K562 (cell line): ENCODE results near the gene C1orf116. TPM values are rescaled to one million over a fixed set of nuclear protein-coding genes. Genes with fewer than 3 reads are reported as not detected.

ENCODE experiments used
- ATAC-seq: fragments of 200-7000 bp; cut with Tn5 transposase; 3 replicates; pipeline ENCODE4 v1.9.1; 2020; ENCODE audit warnings: moderate library complexity
- BruUV-seq: library from RNA; stranded (reverse); fragments of 400-500 nt; replicated peaks from 2 replicates; lab custom pipeline; 2021; lab: Mats Ljungman, UMichigan
- CTCF ChIA-PET: fragments of 300-600 bp; formaldehyde crosslinking; extraction: SDS; loops from one replicate; lab custom pipeline; 2021; ENCODE audit warnings: low intra/inter-chr PET ratio; lab: Yijun Ruan, JAX
- POLR2A ChIA-PET: fragments of 300-600, 350-650 bp; sonication (Branson Sonifier 250); formaldehyde crosslinking; extraction: SDS; loops from one replicate; lab custom pipeline; 2021; ENCODE audit warnings: antibody characterized with exemption, inconsistent platforms; lab: Yijun Ruan, JAX
- DNase-seq, 4 experiments: peaks; one replicate each; pipeline versions ENCODE4 v3.0.0 to v3.0.0-alpha.2; 2011 to 2018; ENCODE audit warnings: low spot score in 3 of 4, mixed read lengths in 3 of 4; ENCODE audit errors: extremely low read depth in 1 of 4
- FAIRE-seq: peaks from 2 replicates; lab custom pipeline; 2011; peaks lifted over from hg19 to GRCh38; lab: Jason Lieb, UNC
- H2AFZ ChIP-seq: 2 replicates; pipeline ENCODE4 v1.6.0; 2011; ENCODE audit warnings: low read depth, low read length, control low read depth, inconsistent platforms
- H3K27ac ChIP-seq: fragments of 200-600 bp; 3 replicates; pipeline ENCODE4 v1.8.0; 2011; ENCODE audit warnings: low read depth, mild to moderate bottlenecking, control low read depth, inconsistent platforms, low read length, moderate library complexity, mixed read lengths; ENCODE audit errors: extremely low read depth
- H3K27me3 ChIP-seq, 2 experiments: fragments of 300-600 bp in 1 of 2; 2 replicates in 1 of 2; 3 replicates in 1 of 2; pipeline versions ENCODE4 v1.6.0 to v1.8.0; 2011; ENCODE audit warnings: inconsistent platforms in 2 of 2, low read length in 2 of 2, mild to moderate bottlenecking in 1 of 2, mixed read lengths in 1 of 2, moderate library complexity in 1 of 2; ENCODE audit not compliant: control insufficient read depth in 2 of 2, insufficient read depth in 2 of 2
- H3K36me3 ChIP-seq: fragments of 300-600 bp; 3 replicates; pipeline ENCODE4 v1.8.0; 2011; ENCODE audit warnings: mild to moderate bottlenecking, low read length, inconsistent platforms; ENCODE audit not compliant: control insufficient read depth, insufficient read depth
- H3K4me1 ChIP-seq, 2 experiments: fragments of 200-600 bp in 1 of 2; replicated peaks in 1 of 2; 2 replicates in 1 of 2; 3 replicates in 1 of 2; pipeline versions ENCODE4 v1.5.1 to v1.8.0; 2011; ENCODE audit warnings: inconsistent platforms in 2 of 2, low read length in 2 of 2, mild to moderate bottlenecking in 1 of 2, mixed read lengths in 1 of 2, moderate library complexity in 1 of 2; ENCODE audit not compliant: control insufficient read depth in 2 of 2, insufficient read depth in 2 of 2
- H3K4me2 ChIP-seq: 2 replicates; pipeline ENCODE4 v1.6.1; 2011; ENCODE audit warnings: low read length, control low read depth, inconsistent platforms, mixed read lengths; ENCODE audit not compliant: insufficient read depth
- H3K4me3 ChIP-seq: fragments of 200-600 bp; sonication (generic), shearing (Covaris generic); 2 replicates; pipeline ENCODE4 v1.5.1; 2016; ENCODE audit warnings: control low read depth, inconsistent platforms
- H3K79me2 ChIP-seq: fragments of 200-600 bp; 3 replicates; pipeline ENCODE4 v1.8.0; 2011; ENCODE audit warnings: low read length, inconsistent platforms; ENCODE audit not compliant: control insufficient read depth, insufficient read depth
- H3K9ac ChIP-seq, 2 experiments: 2 replicates each; pipeline versions ENCODE4 v1.6.0 to v1.6.1; 2011; ENCODE audit warnings: low read depth in 2 of 2, low read length in 2 of 2, control low read depth in 1 of 2, inconsistent platforms in 1 of 2, mild to moderate bottlenecking in 1 of 2, mixed read lengths in 1 of 2; ENCODE audit not compliant: insufficient read depth in 1 of 2
- H3K9me1 ChIP-seq: one replicate; pipeline ENCODE4 v1.6.0; 2011; ENCODE audit warnings: inconsistent platforms, mild to moderate bottlenecking, low read length, moderate library complexity; ENCODE audit not compliant: control insufficient read depth, insufficient read depth
- H3K9me3 ChIP-seq: replicated peaks from 2 replicates; pipeline ENCODE4 v1.5.1; 2011; ENCODE audit warnings: low read depth, low read length, inconsistent platforms; ENCODE audit not compliant: control insufficient read depth, insufficient read depth
- H4K20me1 ChIP-seq: replicated peaks from 2 replicates; pipeline ENCODE4 v1.6.1; 2011; ENCODE audit warnings: low read length, inconsistent platforms, mixed read lengths; ENCODE audit not compliant: control insufficient read depth, insufficient read depth
- ARNT ChIP-seq, 2 experiments: fragments of 450-650 bp; IDR thresholded peaks; 2 replicates each; pipeline ENCODE4 v1.6.1; 2016; ENCODE audit warnings: mild to moderate bottlenecking in 1 of 2
- CEBPG ChIP-seq, 3 experiments: fragments of 200-800 bp in 1 of 3; sonication (Bioruptor generic) in 1 of 3; sonication (generic) in 1 of 3; formaldehyde crosslinking in 1 of 3; IDR thresholded peaks in 2 of 3; conservative IDR thresholded peaks in 1 of 3; 2 replicates each; pipeline versions ENCODE4 v1.6.1 to v1.8.0; 2016 to 2022; ENCODE audit warnings: missing compliant biosample characterization in 2 of 3, missing genetic modification characterization in 2 of 3, mild to moderate bottlenecking in 1 of 3, missing genetic modification reagents in 1 of 3
- GATAD2A ChIP-seq: fragments of 450-650 bp; IDR thresholded peaks from 2 replicates; pipeline ENCODE4 v1.6.1; 2017
- HLTF ChIP-seq: fragments of 450-650 bp; IDR thresholded peaks from 2 replicates; pipeline ENCODE4 v1.6.1; 2016
- NR2C2 ChIP-seq, 2 experiments: fragments of 200-800 bp in 1 of 2; sonication (Bioruptor generic) in 1 of 2; sonication (generic) in 1 of 2; formaldehyde crosslinking in 1 of 2; IDR thresholded peaks; 2 replicates each; pipeline versions ENCODE4 v1.6.1 to v1.8.0; 2016 to 2022; ENCODE audit warnings: mild to moderate bottlenecking in 1 of 2, missing compliant biosample characterization in 1 of 2, missing genetic modification characterization in 1 of 2, missing genetic modification reagents in 1 of 2
- POLR2B ChIP-seq: fragments of 450-650 bp; IDR thresholded peaks from 2 replicates; pipeline ENCODE4 v1.6.1; 2018; ENCODE audit warnings: low read depth; ENCODE audit not compliant: partially characterized antibody
- PRMT5 ChIP-seq: sonication (generic); formaldehyde crosslinking; IDR thresholded peaks from 2 replicates; pipeline ENCODE4 v1.5.0; 2020; ENCODE audit warnings: missing genetic modification reagents
- SMAD1 ChIP-seq: fragments of 150-350 bp; IDR thresholded peaks from 2 replicates; pipeline ENCODE4 v1.6.1; 2014; ENCODE audit warnings: low read length, low read depth; ENCODE audit not compliant: partially characterized antibody
- TOE1 ChIP-seq, 2 experiments: fragments of 450-650 bp in 1 of 2; sonication (generic) in 1 of 2; formaldehyde crosslinking in 1 of 2; IDR thresholded peaks; 2 replicates each; pipeline versions ENCODE4 v1.7.1 to v1.8.0; 2016 to 2022; ENCODE audit warnings: borderline replicate concordance in 2 of 2, mild to moderate bottlenecking in 2 of 2, antibody characterized with exemption in 1 of 2, inconsistent platforms in 1 of 2, low read depth in 1 of 2, missing genetic modification reagents in 1 of 2, moderate library complexity in 1 of 2
- YBX1 ChIP-seq: fragments of 450-650 bp; IDR thresholded peaks from 2 replicates; pipeline ENCODE4 v1.7.1; 2016; ENCODE audit warnings: mild to moderate bottlenecking
- ZNF12 ChIP-seq: sonication (generic); formaldehyde crosslinking; IDR thresholded peaks from 2 replicates; pipeline ENCODE4 v1.4.0; 2020; ENCODE audit warnings: mild to moderate bottlenecking, missing genetic modification reagents
- ZNF3 ChIP-seq: fragments of 250-450 bp; sonication (Bioruptor Pico); IDR thresholded peaks from 2 replicates; pipeline ENCODE4 v1.5.0; 2021; ENCODE audit warnings: mild to moderate bottlenecking, moderate library complexity
- WGBS: fragments of 100-300 bp; shearing (Covaris generic); methylation state at CpG from one replicate; pipeline ENCODE4 v1.1.6; 2016; ENCODE audit warnings: low coverage, mixed read lengths; ENCODE audit not compliant: insufficient coverage; ENCODE audit errors: missing lambda C conversion rate; 5-methylcytosine and 5-hydroxymethylcytosine counted together
- in situ Hi-C: fragments of 300-500 bp; cut with MboI; formaldehyde crosslinking; loops from 4 replicates; pipeline ENCODE4 v1.15.0; 2018; ENCODE audit warnings: inconsistent platforms, mixed read lengths
- intact Hi-C: fragments of 100-400 bp; cut with micrococcal nuclease; formaldehyde crosslinking; loops from 2 replicates; pipeline ENCODE4 v1.14.2; 2022
- polyA plus RNA-seq, 8 experiments: library from polyadenylated mRNA; depleted of rRNA in 4 of 8; stranded (reverse) in 5 of 8; unstranded in 3 of 8; fragments of >200 nt; fragmentation: Nextera tagmentation in 2 of 8; fragmentation: Illumina TruSeq in 1 of 8; extraction: Ambion mirVana in 2 of 8; extraction: Trizol in 1 of 8; gene quantifications; 2 replicates each; pipeline versions ENCODE4 v1.2.1 to v1.2.3, GENCODE V29; 2011 to 2014; ENCODE audit warnings: inconsistent platforms in 1 of 8, missing spikeins in 1 of 8
- total RNA-seq, 7 experiments: library from RNA; depleted of rRNA in 6 of 7; stranded (reverse); fragments of >200 nt in 6 of 7; fragmentation: Illumina TruSeq in 2 of 7; extraction: Trizol in 2 of 7; gene quantifications; 2 replicates each; pipeline versions ENCODE4 v1.2.1 to v1.2.3, GENCODE V29; 2011 to 2021; ENCODE audit warnings: low replicate concordance in 1 of 7
- TF ChIP-seq, protein P1 (sequence below): IDR thresholded peaks from 2 replicates; pipeline ENCODE4 v1.6.1; 2016; ENCODE audit warnings: missing genetic modification characterization, missing compliant biosample characterization
- TF ChIP-seq, protein P2 (sequence below): fragments of 250-450 bp; sonication (Bioruptor Pico); IDR thresholded peaks from 2 replicates; pipeline ENCODE4 v1.5.0; 2021
- TF ChIP-seq, protein P3 (sequence below): fragments of 250-450 bp; sonication (Bioruptor Pico); IDR thresholded peaks from 2 replicates; pipeline ENCODE4 v1.5.0; 2021; ENCODE audit warnings: mild to moderate bottlenecking, borderline replicate concordance

Gene C1orf116
- total and polyA plus RNA-seq, 9 of the 15 experiments (the other 6 are each of a cell fraction or from before 2014, with no cell fraction given), result 0.62 to 3.0 (median 0.95) TPM

DNA sequence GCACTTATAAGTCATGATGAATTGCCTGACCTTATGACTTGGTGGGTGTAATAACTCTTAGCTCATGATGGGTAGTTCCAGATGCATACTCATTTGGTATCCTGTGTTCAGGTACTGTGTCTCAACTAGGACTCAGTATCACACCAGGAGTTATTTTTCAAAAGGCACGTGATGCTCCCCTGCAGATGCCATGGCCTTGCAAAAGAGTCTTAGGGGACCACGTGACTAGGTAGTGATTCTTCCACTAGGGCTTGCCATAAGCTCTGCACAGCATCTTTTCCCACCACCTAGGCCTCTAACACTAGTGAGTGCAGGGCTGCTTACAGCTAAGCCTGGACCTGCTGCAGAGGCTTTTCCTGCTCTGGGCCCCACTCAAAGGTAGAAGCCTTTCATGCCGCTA is 58.4 kb downstream of the C1orf116 start:
- FAIRE-seq (no peak), DNase-seq (no peak), ATAC-seq (no peak)
- H4K20me1 ChIP-seq, result no peaks in the 10 kb centered on the region
- H3K4me2 ChIP-seq, result no peak overlapping the region
- intact Hi-C loops (loop anchor here (10.0 kb wide), 1 partner anchor 479 kb away; no protein-coding TSS in a partner anchor), in situ Hi-C loops (no loop called here)
- H3K9ac ChIP-seq, result no peak overlapping the region
- no peak overlapping the region for H2AFZ ChIP-seq
- H3K4me3 ChIP-seq, result no peak overlapping the region
- no peak overlapping the region for H3K27ac ChIP-seq
- H3K27me3 ChIP-seq, result peaks cover 5 to 16% of the 10 kb centered on the region in 2 experiments; a peak in 4 of 5 replicates
- H3K9me3 ChIP-seq, result no peaks in the 10 kb centered on the region
- H3K4me1 ChIP-seq, result no peaks in the 10 kb centered on the region; a peak in 1 of 5 replicates
- ChIA-PET CTCF (interaction anchor here (0.9 kb wide), 1 partner anchor 39 kb away, joined by 3 read pairs; no protein-coding TSS in a partner anchor), POLR2A (interaction anchor here (0.5 to 2.1 kb wide), 4 partner anchors 9 to 496 kb away, joined by 3 to 6 read pairs (median 4); no protein-coding TSS in a partner anchor)
- H3K36me3 ChIP-seq, result no peaks in the 10 kb centered on the region
- WGBS, result 14% methylated on average over 3 of the region's 3 CpGs
- no peaks in the 10 kb centered on the region for H3K79me2 ChIP-seq
- BruUV-seq, result no TSS peak
- H3K9me1 ChIP-seq, result no peaks in the 10 kb centered on the region
- no peak for TF ChIP-seq NR2C2 (CRISPR knock-in tag; IDR thresholded peaks at IDR 0.05)
- no peak for TF ChIP-seq NR2C2 (tag; IDR thresholded peaks at IDR 0.05)
- TF ChIP-seq TOE1 (IDR thresholded peaks at IDR 0.05; ENCODE audit: borderline replicate concordance), result peak; percentile 39; the same call in 1 of the 2 replicates
- no peak for TF ChIP-seq TOE1 (CRISPR knock-in tag; IDR thresholded peaks at IDR 0.05; ENCODE audit: borderline replicate concordance, low read depth)
- TF ChIP-seq CEBPG (CRISPR knock-in tag; IDR thresholded peaks at IDR 0.05), result no peak
- no peak for TF ChIP-seq CEBPG (tag; conservative IDR thresholded peaks at IDR 0.05 in 1 of 2, IDR thresholded peaks at IDR 0.05 in 1 of 2)
- no peak for TF ChIP-seq GATAD2A
- no peak for TF ChIP-seq YBX1
- no peak for TF ChIP-seq ZNF3 (CRISPR knock-in tag)
- TF ChIP-seq HLTF, result no peak
- TF ChIP-seq, protein P1, sequence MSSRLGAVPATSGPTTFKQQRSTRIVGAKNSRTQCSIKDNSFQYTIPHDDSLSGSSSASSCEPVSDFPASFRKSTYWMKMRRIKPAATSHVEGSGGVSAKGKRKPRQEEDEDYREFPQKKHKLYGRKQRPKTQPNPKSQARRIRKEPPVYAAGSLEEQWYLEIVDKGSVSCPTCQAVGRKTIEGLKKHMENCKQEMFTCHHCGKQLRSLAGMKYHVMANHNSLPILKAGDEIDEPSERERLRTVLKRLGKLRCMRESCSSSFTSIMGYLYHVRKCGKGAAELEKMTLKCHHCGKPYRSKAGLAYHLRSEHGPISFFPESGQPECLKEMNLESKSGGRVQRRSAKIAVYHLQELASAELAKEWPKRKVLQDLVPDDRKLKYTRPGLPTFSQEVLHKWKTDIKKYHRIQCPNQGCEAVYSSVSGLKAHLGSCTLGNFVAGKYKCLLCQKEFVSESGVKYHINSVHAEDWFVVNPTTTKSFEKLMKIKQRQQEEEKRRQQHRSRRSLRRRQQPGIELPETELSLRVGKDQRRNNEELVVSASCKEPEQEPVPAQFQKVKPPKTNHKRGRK (tag), result no peak
- no peak for TF ChIP-seq SMAD1
- TF ChIP-seq ARNT (IDR thresholded peaks at IDR 0.05), result no peak
- TF ChIP-seq ZNF12, result no peak
- TF ChIP-seq POLR2B, result no peak
- TF ChIP-seq, protein P2, sequence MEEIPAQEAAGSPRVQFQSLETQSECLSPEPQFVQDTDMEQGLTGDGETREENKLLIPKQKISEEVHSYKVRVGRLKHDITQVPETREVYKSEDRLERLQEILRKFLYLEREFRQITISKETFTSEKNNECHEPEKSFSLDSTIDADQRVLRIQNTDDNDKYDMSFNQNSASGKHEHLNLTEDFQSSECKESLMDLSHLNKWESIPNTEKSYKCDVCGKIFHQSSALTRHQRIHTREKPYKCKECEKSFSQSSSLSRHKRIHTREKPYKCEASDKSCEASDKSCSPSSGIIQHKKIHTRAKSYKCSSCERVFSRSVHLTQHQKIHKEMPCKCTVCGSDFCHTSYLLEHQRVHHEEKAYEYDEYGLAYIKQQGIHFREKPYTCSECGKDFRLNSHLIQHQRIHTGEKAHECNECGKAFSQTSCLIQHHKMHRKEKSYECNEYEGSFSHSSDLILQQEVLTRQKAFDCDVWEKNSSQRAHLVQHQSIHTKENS (CRISPR knock-in tag), result no peak
- TF ChIP-seq, protein P3, sequence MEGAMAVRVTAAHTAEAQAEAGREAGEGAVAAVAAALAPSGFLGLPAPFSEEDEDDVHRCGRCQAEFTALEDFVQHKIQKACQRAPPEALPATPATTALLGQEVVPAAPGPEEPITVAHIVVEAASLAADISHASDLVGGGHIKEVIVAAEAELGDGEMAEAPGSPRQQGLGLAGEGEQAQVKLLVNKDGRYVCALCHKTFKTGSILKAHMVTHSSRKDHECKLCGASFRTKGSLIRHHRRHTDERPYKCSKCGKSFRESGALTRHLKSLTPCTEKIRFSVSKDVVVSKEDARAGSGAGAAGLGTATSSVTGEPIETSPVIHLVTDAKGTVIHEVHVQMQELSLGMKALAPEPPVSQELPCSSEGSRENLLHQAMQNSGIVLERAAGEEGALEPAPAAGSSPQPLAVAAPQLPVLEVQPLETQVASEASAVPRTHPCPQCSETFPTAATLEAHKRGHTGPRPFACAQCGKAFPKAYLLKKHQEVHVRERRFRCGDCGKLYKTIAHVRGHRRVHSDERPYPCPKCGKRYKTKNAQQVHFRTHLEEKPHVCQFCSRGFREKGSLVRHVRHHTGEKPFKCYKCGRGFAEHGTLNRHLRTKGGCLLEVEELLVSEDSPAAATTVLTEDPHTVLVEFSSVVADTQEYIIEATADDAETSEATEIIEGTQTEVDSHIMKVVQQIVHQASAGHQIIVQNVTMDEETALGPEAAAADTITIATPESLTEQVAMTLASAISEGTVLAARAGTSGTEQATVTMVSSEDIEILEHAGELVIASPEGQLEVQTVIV (CRISPR knock-in tag), result no peak
- TF ChIP-seq PRMT5 (CRISPR knock-in tag), result no peak
